ENCODE data around the gene SNX25.

DNA sequence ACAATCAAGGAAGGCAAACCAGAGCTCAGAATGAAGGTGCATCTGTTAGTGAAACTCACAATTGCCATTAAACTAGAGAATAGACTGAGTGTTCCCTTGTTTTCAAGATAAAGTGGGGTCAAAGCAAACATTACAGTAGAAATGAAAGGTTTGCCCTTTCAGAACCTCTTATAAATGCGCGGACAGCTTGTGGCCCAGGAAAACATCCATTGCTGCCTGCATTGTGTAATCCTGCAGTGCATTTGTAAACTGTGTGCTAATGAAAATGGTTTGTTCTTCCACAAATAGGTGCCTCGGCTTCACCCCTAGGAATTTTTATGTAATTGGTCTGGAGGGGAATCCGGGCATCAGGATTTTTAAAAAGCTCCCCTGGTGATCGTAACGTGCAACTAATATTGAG lies 62.8 kb downstream of the SNX25 start:
- TF ChIP-seq, protein P1, sequence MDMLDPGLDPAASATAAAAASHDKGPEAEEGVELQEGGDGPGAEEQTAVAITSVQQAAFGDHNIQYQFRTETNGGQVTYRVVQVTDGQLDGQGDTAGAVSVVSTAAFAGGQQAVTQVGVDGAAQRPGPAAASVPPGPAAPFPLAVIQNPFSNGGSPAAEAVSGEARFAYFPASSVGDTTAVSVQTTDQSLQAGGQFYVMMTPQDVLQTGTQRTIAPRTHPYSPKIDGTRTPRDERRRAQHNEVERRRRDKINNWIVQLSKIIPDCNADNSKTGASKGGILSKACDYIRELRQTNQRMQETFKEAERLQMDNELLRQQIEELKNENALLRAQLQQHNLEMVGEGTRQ (IDR thresholded peaks at IDR 0.05; ENCODE audit: borderline replicate concordance, low read depth, low read length): no peak
- TF ChIP-seq, protein P2, sequence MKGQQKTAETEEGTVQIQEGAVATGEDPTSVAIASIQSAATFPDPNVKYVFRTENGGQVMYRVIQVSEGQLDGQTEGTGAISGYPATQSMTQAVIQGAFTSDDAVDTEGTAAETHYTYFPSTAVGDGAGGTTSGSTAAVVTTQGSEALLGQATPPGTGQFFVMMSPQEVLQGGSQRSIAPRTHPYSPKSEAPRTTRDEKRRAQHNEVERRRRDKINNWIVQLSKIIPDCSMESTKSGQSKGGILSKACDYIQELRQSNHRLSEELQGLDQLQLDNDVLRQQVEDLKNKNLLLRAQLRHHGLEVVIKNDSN (IDR thresholded peaks at IDR 0.05; ENCODE audit: borderline replicate concordance, extremely low read length, insufficient read depth, low read depth, low read length): no peak
- TF ChIP-seq CTCF (IDR thresholded peaks at IDR 0.05 in 2 of 3, conservative IDR thresholded peaks at IDR 0.05 in 1 of 3; ENCODE audit: control insufficient read depth in 2 of 3, extremely low read depth in 1 of 3, insufficient read depth in 1 of 3, low read depth in 3 of 3, low read length in 3 of 3) (no peak), NFYA (IDR thresholded peaks at IDR 0.05; ENCODE audit: borderline replicate concordance, low read depth, low read length) (no peak), CEBPB (IDR thresholded peaks at IDR 0.05; ENCODE audit: borderline replicate concordance in 1 of 2, low read depth in 2 of 2, low read length in 2 of 2) (no peak), POLR2AphosphoS5 (IDR thresholded peaks at IDR 0.05; ENCODE audit: low read length) (no peak), ATF7 (IDR thresholded peaks at IDR 0.05; ENCODE audit: low read depth) (no peak), RAD21 (IDR thresholded peaks at IDR 0.05; ENCODE audit: insufficient read depth, low read depth, low read length) (no peak), POLR2A (IDR thresholded peaks at IDR 0.05; ENCODE audit: low read depth, low read length) (no peak), MXI1 (IDR thresholded peaks at IDR 0.05; ENCODE audit: low read depth, low read length) (no peak), MYB (IDR thresholded peaks at IDR 0.05; ENCODE audit: borderline replicate concordance, low read depth, low read length) (no peak), EZH2 (IDR thresholded peaks at IDR 0.05; ENCODE audit: borderline replicate concordance, control insufficient read depth, low read depth, low read length) (no peak)
- TF ChIP-seq, protein P3, sequence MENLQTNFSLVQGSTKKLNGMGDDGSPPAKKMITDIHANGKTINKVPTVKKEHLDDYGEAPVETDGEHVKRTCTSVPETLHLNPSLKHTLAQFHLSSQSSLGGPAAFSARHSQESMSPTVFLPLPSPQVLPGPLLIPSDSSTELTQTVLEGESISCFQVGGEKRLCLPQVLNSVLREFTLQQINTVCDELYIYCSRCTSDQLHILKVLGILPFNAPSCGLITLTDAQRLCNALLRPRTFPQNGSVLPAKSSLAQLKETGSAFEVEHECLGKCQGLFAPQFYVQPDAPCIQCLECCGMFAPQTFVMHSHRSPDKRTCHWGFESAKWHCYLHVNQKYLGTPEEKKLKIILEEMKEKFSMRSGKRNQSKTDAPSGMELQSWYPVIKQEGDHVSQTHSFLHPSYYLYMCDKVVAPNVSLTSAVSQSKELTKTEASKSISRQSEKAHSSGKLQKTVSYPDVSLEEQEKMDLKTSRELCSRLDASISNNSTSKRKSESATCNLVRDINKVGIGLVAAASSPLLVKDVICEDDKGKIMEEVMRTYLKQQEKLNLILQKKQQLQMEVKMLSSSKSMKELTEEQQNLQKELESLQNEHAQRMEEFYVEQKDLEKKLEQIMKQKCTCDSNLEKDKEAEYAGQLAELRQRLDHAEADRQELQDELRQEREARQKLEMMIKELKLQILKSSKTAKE (IDR thresholded peaks at IDR 0.05; ENCODE audit: low read depth, poor library complexity, severe bottlenecking): no peak
- TF ChIP-seq, protein P4, sequence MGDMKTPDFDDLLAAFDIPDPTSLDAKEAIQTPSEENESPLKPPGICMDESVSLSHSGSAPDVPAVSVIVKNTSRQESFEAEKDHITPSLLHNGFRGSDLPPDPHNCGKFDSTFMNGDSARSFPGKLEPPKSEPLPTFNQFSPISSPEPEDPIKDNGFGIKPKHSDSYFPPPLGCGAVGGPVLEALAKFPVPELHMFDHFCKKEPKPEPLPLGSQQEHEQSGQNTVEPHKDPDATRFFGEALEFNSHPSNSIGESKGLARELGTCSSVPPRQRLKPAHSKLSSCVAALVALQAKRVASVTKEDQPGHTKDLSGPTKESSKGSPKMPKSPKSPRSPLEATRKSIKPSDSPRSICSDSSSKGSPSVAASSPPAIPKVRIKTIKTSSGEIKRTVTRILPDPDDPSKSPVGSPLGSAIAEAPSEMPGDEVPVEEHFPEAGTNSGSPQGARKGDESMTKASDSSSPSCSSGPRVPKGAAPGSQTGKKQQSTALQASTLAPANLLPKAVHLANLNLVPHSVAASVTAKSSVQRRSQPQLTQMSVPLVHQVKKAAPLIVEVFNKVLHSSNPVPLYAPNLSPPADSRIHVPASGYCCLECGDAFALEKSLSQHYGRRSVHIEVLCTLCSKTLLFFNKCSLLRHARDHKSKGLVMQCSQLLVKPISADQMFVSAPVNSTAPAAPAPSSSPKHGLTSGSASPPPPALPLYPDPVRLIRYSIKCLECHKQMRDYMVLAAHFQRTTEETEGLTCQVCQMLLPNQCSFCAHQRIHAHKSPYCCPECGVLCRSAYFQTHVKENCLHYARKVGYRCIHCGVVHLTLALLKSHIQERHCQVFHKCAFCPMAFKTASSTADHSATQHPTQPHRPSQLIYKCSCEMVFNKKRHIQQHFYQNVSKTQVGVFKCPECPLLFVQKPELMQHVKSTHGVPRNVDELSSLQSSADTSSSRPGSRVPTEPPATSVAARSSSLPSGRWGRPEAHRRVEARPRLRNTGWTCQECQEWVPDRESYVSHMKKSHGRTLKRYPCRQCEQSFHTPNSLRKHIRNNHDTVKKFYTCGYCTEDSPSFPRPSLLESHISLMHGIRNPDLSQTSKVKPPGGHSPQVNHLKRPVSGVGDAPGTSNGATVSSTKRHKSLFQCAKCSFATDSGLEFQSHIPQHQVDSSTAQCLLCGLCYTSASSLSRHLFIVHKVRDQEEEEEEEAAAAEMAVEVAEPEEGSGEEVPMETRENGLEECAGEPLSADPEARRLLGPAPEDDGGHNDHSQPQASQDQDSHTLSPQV (IDR thresholded peaks at IDR 0.05): no peak
